HG02885 (cell line): ENCODE results near the gene DDX31.

Source experiments
- ATAC-seq: cut with Tn5 transposase; IDR thresholded peaks from one replicate; pipeline ENCODE4 v1.9.1; 2021; ENCODE audit warnings: mild to moderate bottlenecking; ENCODE audit not compliant: unreplicated experiment, poor library complexity

The DDX31 gene

DNA sequence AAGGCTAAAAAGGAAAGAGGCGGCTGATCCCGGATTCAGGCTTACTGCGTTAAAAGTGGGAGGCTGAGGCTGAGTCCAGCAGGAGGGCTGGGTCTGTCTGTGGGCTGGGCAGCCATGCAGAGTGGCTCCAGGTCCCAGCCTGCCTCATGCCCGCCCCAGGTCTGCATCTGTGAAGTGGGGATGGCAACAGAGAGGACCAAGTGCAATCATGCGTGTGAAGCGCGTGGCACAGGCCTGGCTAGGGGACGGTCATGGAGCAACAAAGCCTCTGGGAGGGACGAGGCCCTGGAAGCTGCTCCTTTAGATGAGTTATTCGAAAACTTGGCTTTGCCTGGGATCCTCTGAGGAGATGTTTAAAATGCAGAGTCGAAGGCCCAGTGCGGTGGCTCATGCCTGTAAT lies 117.7 kb downstream of the DDX31 start:
- ATAC-seq = no peak

DNA sequence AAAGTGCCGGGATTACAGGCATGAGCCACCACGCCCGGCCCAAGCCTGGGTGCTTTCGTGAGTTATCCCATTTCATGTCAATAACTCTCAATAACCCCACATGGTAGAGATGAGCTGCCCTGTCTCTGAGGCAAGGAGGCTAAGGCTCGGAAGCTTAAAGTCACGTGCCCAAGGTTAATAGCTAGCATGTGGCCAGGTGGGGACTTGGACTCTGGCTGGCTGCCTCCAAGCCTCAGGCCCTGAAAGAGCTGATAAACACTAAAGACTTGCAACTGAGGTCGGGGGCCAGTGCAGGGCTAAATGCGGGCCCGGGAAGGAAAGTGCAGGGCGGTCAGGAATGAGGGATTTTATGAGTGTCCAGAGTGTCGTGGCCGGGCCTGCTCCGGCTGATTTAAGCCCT lies 118.2 kb downstream of the DDX31 start:
- ATAC-seq = no peak

DNA sequence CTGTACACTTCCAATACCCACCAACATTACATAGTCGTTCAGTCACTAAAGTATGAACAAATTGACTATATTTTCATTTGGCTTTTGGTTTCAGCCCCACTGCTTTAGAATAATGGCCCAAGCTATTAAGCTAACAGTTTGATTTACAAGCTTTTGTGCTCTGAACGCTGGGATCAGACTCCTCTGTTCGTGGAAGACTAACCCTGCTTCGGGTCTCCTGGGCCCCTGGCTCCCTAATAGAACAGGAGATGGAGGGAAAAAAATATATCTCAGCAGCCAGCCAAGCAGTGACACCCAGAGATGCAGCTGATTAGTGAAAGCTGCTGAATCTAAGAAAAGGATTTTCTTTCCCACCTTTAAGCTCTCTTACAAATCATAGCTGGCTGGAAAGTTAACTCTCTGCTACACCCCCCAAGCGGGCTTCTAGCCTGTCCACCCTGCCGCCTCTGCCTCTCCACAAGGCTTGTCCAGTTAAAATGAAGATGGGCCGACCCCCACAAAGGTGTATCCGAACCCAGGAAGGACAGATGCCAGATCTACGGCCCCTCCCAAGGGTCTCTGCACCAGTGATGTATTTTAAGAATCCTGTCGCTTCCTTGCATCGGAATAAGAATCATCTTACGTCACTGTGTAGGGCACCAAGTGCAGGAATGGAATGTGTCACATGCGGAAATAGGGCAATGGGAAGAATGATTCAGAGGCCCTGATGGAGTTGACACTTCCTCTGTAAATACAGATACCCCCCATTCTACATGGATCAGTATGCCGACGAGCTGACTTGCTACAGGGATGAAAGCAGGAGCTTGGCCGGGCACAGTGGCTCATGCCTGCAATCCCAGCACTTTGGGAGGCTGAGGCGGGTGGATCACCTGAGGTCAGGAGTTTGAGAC lies 120.8 kb downstream of the DDX31 start:
- no peak for ATAC-seq

DNA sequence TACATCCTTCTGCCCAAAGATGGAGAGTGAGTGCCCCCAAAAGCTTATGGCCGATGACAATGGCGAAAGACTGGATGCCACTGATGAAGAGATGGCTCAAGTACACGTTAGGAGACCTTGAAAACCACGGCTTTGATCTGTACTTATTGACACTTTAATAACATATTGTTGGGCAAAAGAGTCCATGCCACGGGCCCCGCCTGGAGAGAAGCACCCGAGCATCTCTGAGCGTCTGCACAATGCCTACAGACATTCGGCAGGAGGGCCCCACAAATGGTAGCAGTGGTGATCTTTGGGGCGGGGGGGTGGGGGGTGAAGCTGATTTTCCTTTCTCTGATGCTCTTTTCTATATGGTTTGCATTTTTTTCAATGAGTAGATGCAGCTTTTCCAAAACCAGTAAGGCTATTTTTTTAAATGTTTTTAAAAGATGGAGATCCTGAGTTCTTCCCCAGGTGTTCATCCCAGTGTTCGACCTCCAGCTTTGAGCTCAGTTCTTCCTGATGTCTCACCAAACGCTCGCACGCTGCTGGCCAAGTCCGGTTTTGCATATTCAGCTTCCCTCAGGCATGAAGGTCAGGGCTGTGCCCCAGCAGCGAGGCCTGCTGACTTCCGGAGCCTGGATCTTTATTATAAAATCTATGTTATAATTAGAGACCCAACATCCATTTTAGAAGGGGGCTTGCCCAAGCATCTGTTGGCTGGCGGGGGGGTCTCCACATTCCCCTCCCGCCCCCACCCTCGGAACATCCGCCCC lies 121.6 kb downstream of the DDX31 start:
- ATAC-seq = no peak

DNA sequence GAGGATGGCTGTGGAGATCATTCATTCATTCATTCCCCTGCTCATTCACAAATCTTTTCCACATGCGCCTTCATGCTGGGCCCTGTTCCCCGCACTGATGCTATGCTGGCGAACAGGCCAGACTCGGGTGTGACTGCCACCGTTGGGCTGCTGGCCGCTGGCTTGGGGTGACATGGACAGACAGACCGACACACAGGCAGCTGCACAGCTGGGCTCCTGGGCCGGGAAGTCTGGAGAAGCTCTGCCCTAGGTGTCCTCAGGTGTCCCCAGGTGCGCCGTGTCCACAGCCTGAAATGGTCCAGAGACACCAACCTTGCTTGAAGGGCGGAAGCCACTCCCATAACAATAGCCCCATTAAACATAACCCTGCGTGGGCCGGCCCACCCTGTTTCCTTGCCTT lies 122.3 kb downstream of the DDX31 start:
- ATAC-seq = no peak

DNA sequence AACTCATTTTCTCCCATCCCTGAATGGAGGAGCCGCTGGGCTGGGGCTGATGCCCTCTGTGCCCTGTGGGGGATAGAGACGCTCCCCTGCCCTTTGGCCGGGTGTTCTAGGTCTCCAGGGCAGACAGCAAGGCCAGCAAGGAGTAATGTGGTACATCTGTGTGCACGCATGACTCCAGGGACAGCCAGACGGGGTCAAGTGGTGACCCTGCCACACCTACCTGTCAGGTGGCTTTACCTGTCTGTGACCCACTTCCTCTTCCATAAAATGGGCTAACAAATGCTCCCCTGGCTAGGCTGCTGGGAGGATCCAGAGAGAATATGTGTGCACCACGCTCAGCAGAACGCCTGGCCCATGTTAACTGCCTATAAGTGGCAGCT lies 122.7 kb downstream of the DDX31 start:
- ATAC-seq = no peak

DNA sequence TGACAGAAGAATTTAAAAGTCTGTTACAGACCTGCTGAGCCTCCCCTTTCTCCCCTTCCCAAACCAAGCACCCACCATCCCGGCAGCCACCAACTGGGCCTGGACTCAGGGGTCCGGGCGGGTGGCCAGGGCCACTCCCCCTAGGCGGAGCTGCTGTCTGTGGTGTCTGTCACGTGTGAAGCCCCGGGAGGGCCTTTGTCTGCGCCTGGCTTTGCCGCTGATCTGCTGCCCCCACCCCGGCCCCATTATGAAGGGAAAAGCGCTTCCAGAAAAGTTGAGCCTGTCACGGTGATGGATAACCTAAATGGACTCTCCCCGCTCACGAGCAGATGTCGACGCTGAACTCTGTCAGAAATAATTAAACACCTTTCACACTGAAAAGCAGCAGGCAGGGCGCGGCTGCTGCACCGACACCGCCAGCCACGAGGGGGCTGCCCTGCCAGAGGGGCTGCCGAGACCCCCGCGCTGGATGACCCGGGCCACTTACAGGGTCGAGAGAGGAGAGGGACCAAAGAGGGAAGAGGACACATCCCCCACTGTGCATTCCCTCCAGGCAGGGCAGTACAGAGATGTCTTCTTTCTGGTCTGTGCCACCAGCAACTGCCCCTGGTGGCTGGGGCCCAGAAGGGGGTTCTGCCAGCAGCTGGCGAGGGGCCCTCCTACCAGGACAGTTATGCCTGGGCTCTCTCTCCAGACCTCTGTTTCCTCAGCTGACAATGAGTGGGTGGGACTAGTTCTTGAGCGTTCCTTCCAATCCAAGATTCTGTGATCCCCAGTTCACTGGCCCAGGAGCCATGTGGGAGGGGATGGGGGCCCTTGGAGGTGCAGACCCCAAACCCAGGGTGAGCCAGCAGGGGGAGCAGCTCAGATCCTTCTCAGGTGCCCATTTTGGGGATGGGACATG lies 123.4 kb downstream of the DDX31 start:
- ATAC-seq = no peak

DNA sequence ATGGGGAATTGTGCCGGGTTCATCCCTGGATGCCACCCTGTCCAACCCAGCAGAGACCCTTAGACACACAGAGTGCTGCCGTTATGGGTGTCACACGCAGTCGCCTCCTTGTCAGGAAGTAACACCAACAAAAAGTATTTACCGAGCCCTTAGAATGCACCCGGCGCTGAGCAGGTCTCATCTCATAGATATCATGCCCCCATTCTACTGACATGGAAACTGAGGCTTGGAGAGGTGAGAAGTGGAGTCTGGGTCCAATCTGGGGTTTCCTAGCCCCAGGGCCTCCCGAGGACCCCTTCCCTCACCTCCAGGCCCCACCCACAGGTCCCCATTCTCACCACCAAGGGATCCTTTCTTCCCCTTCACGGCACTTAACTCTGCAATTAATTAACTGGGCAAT lies 124.2 kb downstream of the DDX31 start:
- no peak for ATAC-seq

DNA sequence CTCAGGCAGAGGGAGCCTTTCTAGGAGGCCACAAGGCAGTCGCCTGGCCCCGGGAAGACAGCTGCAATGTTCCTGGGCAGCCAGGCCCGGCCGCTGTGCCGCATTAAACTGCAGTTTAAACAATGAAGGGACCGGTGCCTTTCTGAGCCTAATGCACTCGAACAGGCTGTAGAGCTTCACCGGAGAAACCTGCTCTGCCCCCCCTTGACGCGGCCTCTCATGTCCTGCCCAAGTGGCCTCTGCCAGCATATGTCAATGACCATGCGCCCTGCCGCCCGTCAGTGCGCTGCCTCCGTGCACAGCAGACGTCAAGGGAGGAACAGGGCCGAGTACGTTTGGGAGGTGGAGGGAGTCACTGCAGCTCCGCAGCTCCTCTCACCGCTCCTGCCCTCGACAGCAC lies 125.8 kb downstream of the DDX31 start:
- ATAC-seq = no peak

DNA sequence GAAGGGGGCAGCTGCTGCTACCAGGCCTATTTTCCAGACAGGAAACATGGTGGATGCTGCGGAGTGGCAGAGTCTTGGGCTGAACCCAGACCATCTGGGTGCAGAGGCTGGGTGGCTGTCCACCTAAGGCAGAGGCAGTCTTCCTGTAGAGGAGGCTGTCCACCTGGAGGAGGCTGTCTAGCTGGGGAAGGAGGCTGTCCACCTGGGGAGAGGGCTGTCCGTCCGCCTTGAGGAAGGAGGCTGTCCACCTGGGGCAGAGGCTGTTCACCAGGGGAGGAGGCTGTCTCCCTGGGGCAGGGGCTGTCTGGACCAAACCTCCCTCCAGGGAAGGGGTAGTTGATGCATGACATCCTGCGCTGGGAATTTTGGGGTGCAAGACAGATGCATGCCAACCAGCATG lies 126.5 kb downstream of the DDX31 start:
- no peak for ATAC-seq
